ENCODE data around the gene MRPL49. TPM values are rescaled to one million over a fixed set of nuclear protein-coding genes. Genes with fewer than 3 reads are reported as not detected.

Gene MRPL49
- total and polyA plus RNA-seq, 9 of the 15 experiments (the other 6 are each of a cell fraction or from before 2014, with no cell fraction given), result 74.3 to 132 (median 91.2) TPM

- TF ChIP-seq TAL1 (IDR thresholded peaks at IDR 0.05) (no peak), CAMTA2 (CRISPR knock-in tag; conservative IDR thresholded peaks at IDR 0.05) (0 out of 2 replicates have a peak, but pooled peaks have one; percentile 52), BHLHE40 (IDR thresholded peaks at IDR 0.05; ENCODE audit: low read length) (0 out of 2 replicates have a peak, but pooled peaks have one; percentile 8), MAFG (tag; conservative IDR thresholded peaks at IDR 0.05) (no peak), ZBTB26 (CRISPR knock-in tag; IDR thresholded peaks at IDR 0.05) (peak; percentile 55; the same call in 1 of the 2 replicates), MCM3 (IDR thresholded peaks at IDR 0.05) (no peak), LEF1 (IDR thresholded peaks at IDR 0.05) (no peak), MEF2A (IDR thresholded peaks at IDR 0.05; ENCODE audit: control insufficient read depth, low read depth, low read length) (no peak), TCF7 (IDR thresholded peaks at IDR 0.05; ENCODE audit: borderline replicate concordance) (no peak), ZBTB12 (CRISPR knock-in tag; IDR thresholded peaks at IDR 0.05) (no peak), KLF13 (tag; IDR thresholded peaks at IDR 0.05; ENCODE audit: borderline replicate concordance, low read depth) (no peak), SMARCA5 (IDR thresholded peaks at IDR 0.05) (no peak), SMARCC2 (IDR thresholded peaks at IDR 0.05; ENCODE audit: low read depth) (no peak), SMARCB1 (IDR thresholded peaks at IDR 0.05; ENCODE audit: insufficient read length, low read depth) (no peak), E2F3 (CRISPR knock-in tag; IDR thresholded peaks at IDR 0.05) (no peak), ZBTB9 (CRISPR knock-in tag; IDR thresholded peaks at IDR 0.05) (0 out of 2 replicates have a peak, but pooled peaks have one; percentile 15), POU5F1 (IDR thresholded peaks at IDR 0.05; ENCODE audit: borderline replicate concordance, low read depth, low read length, partially characterized antibody) (no peak), SETDB1 (IDR thresholded peaks at IDR 0.05; ENCODE audit: low read length) (no peak), ZBTB43 (CRISPR knock-in tag; IDR thresholded peaks at IDR 0.05) (no peak), ZNF280A (IDR thresholded peaks at IDR 0.05; ENCODE audit: low read depth, partially characterized antibody) (no peak), CREM (IDR thresholded peaks at IDR 0.05; ENCODE audit: low read depth) (no peak), SRF (CRISPR knock-in tag; IDR thresholded peaks at IDR 0.05) (peak in 1 of 2 experiments; percentile 74; a peak in 1 of 4 replicates), FOS (IDR thresholded peaks at IDR 0.05; ENCODE audit: extremely low read depth, insufficient read length) (peak; percentile 70)
These were observed 10.2 kb upstream of the MRPL49 start, which contains the start of gene TM7SF2 (continued) for GRCh38 chr11:65111744-65112545.
